Sigmoid colon (tissue), 7 donors: ENCODE data around the gene SLC25A25. TPM values are rescaled to one million over a fixed set of nuclear protein-coding genes. Genes with fewer than 3 reads are reported as not detected.
A peak's percentile ranks its signal among the peaks of the same experiment; 100 is the strongest.

Source experiments
- DNase-seq: peaks from one replicate; pipeline ENCODE4 v3.0.0-alpha.2; 2019
- H3K27ac ChIP-seq, 4 donors: fragments of 200-600 bp; sonication (generic); one replicate each; pipeline ENCODE4 v1.5.1; 2016 to 2019; ENCODE audit warnings: mild to moderate bottlenecking in 1 of 4
- H3K27me3 ChIP-seq, 3 donors: fragments of 200-600 bp; sonication (generic); one replicate each; pipeline ENCODE4 v1.5.1; 2019; ENCODE audit warnings: mild to moderate bottlenecking in 1 of 3
- H3K36me3 ChIP-seq, 4 donors: fragments of 200-600 bp; sonication (generic); one replicate each; pipeline ENCODE4 v1.5.1; 2016 to 2019
- H3K4me1 ChIP-seq, 4 donors: fragments of 200-600 bp; sonication (generic); one replicate each; pipeline ENCODE4 v1.5.1; 2017 to 2019
- H3K4me3 ChIP-seq, 4 donors: fragments of 200-600 bp; sonication (generic); one replicate each; pipeline ENCODE4 v1.5.1; 2017 to 2019; ENCODE audit warnings: mild to moderate bottlenecking in 2 of 4, moderate library complexity in 1 of 4
- H3K9me3 ChIP-seq, 4 donors: fragments of 200-600 bp in 3 of 4; sonication (generic) in 3 of 4; one replicate each; pipeline versions ENCODE4 v1.5.1 to v1.6.1; 2013 to 2019
- CTCF ChIP-seq, 4 experiments: fragments of 450-650 bp in 3 of 4; fragments of 200-600 bp in 1 of 4; IDR thresholded peaks; one replicate each; pipeline ENCODE4 v1.5.1; 2016 to 2019; ENCODE audit warnings: antibody characterized with exemption in 4 of 4, mild to moderate bottlenecking in 3 of 4, moderate library complexity in 2 of 4
- EP300 ChIP-seq, 4 donors: sonication (generic); formaldehyde crosslinking; IDR thresholded peaks; one replicate each; pipeline ENCODE4 v1.6.1; 2017; ENCODE audit warnings: antibody characterized with exemption in 4 of 4
- POLR2A ChIP-seq, 2 donors: fragments of 450-650 bp; IDR thresholded peaks; one replicate each; pipeline ENCODE4 v1.6.1; 2016; ENCODE audit warnings: antibody characterized with exemption in 2 of 2, mild to moderate bottlenecking in 2 of 2, moderate library complexity in 2 of 2
- POLR2AphosphoS5 ChIP-seq, 4 donors: sonication (generic); formaldehyde crosslinking; IDR thresholded peaks; one replicate each; pipeline ENCODE4 v1.6.1; 2017; ENCODE audit warnings: antibody characterized with exemption in 4 of 4
- WGBS, 2 donors: extraction: QIAGEN DNeasy Blood & Tissue Kit; methylation state at CpG; one replicate each; pipeline ENCODE4 v1.1.7; 2013; 5-methylcytosine and 5-hydroxymethylcytosine counted together
- intact Hi-C: fragments of 100-400 bp; cut with DNase I; formaldehyde crosslinking; loops from one replicate; pipeline ENCODE4 v1.15.1; 2023
- polyA plus RNA-seq, 3 donors: library from polyadenylated mRNA; stranded (reverse); fragments of 200-250 nt; gene quantifications; one replicate each; pipeline ENCODE4 v1.2.3, GENCODE V29; 2013
- total RNA-seq, 4 donors: library from RNA; depleted of rRNA; stranded (reverse); fragments of >200 nt; gene quantifications; one replicate each; pipeline ENCODE4 v1.1.0, GENCODE V29; 2016
- donor health status: healthy with polysubstance abuse.
- donor health status: Bipolar disorder and iron deficiency.
- donor health status: healthy.

SLC25A25 gene
- total and polyA plus RNA-seq, 7 donors: 10.2 to 77.2 (median 16.6) TPM

DNA sequence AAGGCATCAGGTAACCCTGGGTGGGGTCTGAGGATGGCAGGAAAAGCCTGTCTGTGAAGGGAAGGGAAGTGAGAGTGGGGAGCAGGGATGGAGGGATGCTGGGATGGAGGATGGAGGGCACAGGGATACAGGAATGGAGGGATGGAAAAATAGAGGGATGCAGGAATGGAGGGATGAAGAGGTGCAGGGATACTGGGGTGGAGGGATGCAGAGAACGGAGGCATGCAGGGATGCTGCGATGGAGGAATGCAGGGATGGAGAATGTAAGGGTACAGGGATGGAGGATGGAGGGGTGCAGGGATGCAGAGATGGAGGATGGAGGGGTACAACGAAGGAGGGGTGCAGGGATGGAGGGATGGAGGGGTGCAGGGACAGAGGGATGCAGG, 50.4 kb downstream of the SLC25A25 start:
- no peaks in the 10 kb centered on the region for H3K9me3 ChIP-seq
- no peak overlapping the region for H3K4me3 ChIP-seq
- WGBS, 2 donors: 55 to 60% methylated on average over 3 of the region's 3 CpGs
- peaks cover 13 to 46% (median 22%) of the 10 kb centered on the region in 4 donors for H3K36me3 ChIP-seq
- no peaks in the 10 kb centered on the region for H3K27me3 ChIP-seq
- H3K27ac ChIP-seq: no peak overlapping the region
- DNase-seq: peak; percentile 30
- intact Hi-C loops: loop anchor here (5.0 kb wide), 1 partner anchor 81 kb away; no protein-coding TSS in a partner anchor
- TF ChIP-seq POLR2AphosphoS5 (IDR thresholded peaks at IDR 0.05): no peak
- no peak for TF ChIP-seq CTCF (IDR thresholded peaks at IDR 0.05)
- TF ChIP-seq POLR2A (IDR thresholded peaks at IDR 0.05): no peak
- H3K4me1 ChIP-seq: peaks cover 0 to 7% (median 6%) of the 10 kb centered on the region in 4 donors

DNA sequence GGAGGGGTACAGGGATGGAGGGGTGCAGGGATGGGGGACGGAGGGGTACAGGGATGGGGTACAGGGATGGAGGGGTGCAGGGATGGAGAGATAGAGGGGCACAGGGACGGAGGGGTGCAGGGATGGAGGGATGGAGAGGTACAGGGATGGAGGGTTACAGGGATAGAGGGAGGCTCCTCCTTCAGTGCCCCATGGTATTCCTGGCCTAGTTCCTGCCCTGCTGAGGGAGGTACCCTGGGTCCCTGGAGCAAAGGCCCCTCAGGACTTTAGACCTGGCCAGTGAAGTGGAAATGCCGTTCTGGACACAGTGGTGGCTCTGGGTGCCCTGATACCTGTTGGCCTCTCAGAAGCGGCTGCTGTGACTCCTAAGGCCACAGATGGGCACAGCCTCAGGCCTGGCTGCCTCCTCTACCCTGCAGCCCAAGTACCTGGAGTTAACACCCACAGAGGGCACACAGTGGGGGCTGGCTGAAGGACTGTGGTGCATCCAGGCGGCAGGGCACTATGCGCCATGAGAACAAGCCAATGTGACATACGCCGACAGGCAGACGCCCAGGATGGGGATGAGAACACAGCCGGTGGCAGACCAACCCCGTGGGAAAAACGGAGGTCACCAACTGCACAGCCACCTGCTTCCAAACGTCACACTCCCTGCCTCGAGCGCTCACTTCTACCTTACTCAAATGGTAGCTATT, 51.1 kb downstream of the SLC25A25 start:
- Histone ChIP-seq H3K27ac (no peak overlapping the region), H3K9me3 (no peaks in the 10 kb centered on the region), H3K4me3 (no peak overlapping the region), H3K4me1 (peaks cover 0 to 7% (median 6%) of the 10 kb centered on the region in 4 donors), H3K27me3 (no peaks in the 10 kb centered on the region), H3K36me3 (peaks cover 16 to 48% (median 25%) of the 10 kb centered on the region in 4 donors)
- intact Hi-C loops: loop anchor here (5.0 kb wide), 1 partner anchor 82 kb away; no protein-coding TSS in a partner anchor
- peak; percentile 53 for DNase-seq
- WGBS, 2 donors: 77 to 86% methylated on average over 15 of the region's 15 CpGs
- TF ChIP-seq CTCF (IDR thresholded peaks at IDR 0.05): no peak
- TF ChIP-seq EP300 (IDR thresholded peaks at IDR 0.05): no peak
- no peak for TF ChIP-seq POLR2A (IDR thresholded peaks at IDR 0.05)
- no peak for TF ChIP-seq POLR2AphosphoS5 (IDR thresholded peaks at IDR 0.05)

DNA sequence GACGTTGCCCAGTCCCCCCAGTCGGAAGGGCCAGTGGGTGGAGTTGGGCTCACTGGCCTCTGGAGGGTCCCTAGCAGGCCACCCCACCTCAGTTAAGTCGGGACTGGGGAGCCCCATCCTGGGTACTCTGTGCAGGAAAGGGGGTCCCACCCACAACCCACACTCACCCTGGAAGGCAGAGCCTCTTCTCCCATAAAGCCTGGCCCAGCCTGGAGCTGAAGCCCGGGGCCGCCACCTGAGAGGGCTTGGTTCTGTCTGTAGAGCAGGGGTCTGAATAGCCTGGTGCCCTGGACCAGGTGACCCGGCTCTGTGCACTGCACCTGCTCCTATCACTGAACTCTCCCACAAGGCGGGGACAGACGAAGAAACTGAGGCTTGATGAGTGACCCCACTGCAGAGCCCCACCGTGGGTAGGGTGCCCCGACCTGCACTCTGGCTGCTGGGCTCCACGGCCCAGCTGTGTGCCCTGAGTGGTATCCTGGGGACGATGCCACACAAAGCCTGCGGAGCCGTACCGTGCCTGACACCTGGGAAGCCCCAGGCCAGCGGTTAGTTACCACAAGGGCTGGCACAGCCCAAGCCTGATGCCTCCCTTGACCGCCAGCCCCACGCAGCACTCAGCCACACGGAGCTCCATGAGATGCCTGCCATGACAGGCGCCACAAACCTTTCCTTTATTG, 52.2 kb downstream of the SLC25A25 start:
- no peak for TF ChIP-seq POLR2A (IDR thresholded peaks at IDR 0.05)
- no peak for TF ChIP-seq EP300 (IDR thresholded peaks at IDR 0.05)
- TF ChIP-seq POLR2AphosphoS5 (IDR thresholded peaks at IDR 0.05): no peak
- no peak for TF ChIP-seq CTCF (IDR thresholded peaks at IDR 0.05)
- peak; percentile 64 for DNase-seq
- WGBS, 2 donors: 83 to 91% methylated on average over 20 of the region's 20 CpGs
- Histone ChIP-seq H3K27ac (no peak overlapping the region), H3K4me3 (no peak overlapping the region), H3K4me1 (peaks cover 0 to 14% (median 10%) of the 10 kb centered on the region in 4 donors), H3K9me3 (no peaks in the 10 kb centered on the region), H3K27me3 (no peaks in the 10 kb centered on the region), H3K36me3 (peaks cover 21 to 48% (median 28%) of the 10 kb centered on the region in 4 donors)
- intact Hi-C loops: no loop called here

GRCh38 chr9:128120741-128121465, 52.9 kb downstream of the SLC25A25 start:
- no peak for TF ChIP-seq EP300 (IDR thresholded peaks at IDR 0.05)
- no peak for TF ChIP-seq POLR2AphosphoS5 (IDR thresholded peaks at IDR 0.05)
- intact Hi-C loops: no loop called here

DNA sequence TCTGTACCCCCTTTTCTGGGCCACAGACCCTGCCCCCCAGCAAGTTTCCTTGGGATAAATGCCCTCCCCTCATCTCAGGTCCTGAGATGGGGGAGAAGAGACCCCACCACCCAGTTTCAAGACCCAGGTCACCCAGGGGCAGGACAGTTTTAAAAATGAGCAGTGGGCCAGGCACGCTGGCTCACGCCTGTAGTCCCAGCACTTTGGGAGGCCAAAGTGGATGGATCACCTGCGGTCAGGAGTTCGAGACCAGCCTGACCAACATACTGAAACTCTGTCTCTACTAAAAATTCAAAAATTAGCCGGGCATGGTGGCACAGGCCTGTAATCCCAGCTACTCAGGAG, 53.4 kb downstream of the SLC25A25 start:
- Histone ChIP-seq H3K36me3 (peaks cover 21 to 48% (median 28%) of the 10 kb centered on the region in 4 donors), H3K27me3 (no peaks in the 10 kb centered on the region), H3K4me3 (no peak overlapping the region), H3K9me3 (no peaks in the 10 kb centered on the region), H3K4me1 (peaks cover 0 to 27% (median 23%) of the 10 kb centered on the region in 4 donors), H3K27ac (no peak overlapping the region)
- DNase-seq: no peak
- intact Hi-C loops: no loop called here
- TF ChIP-seq CTCF (IDR thresholded peaks at IDR 0.05) (no peak), POLR2AphosphoS5 (IDR thresholded peaks at IDR 0.05) (no peak), EP300 (IDR thresholded peaks at IDR 0.05) (no peak), POLR2A (IDR thresholded peaks at IDR 0.05) (no peak)
- 91 to 96% methylated on average over 5 of the region's 5 CpGs for WGBS, 2 donors

More at GRCh38 chr9:128120741-128121465, 52.9 kb downstream of the SLC25A25 start:
- Histone ChIP-seq H3K4me3 (no peak overlapping the region), H3K4me1 (peaks cover 0 to 21% (median 18%) of the 10 kb centered on the region in 4 donors), H3K36me3 (peaks cover 21 to 48% (median 28%) of the 10 kb centered on the region in 4 donors), H3K27me3 (no peaks in the 10 kb centered on the region), H3K9me3 (no peaks in the 10 kb centered on the region), H3K27ac (no peak overlapping the region)
- WGBS, 2 donors: 86 to 91% methylated on average over 29 of the region's 29 CpGs
- DNase-seq: peak; percentile 46
